Uterus (tissue), 4 donors: ENCODE measurements around the gene PCDHGA6. TPM values are rescaled to one million over a fixed set of nuclear protein-coding genes. Genes with fewer than 3 reads are reported as not detected.

ENCODE experiments used
- DNase-seq, 2 donors: peaks; one replicate each; pipeline ENCODE4 v3.0.0-alpha.2; 2019 to 2020
- H3K27ac ChIP-seq, 2 donors: fragments of 200-600 bp; sonication (generic); 1 replicate in 1 of 2; 2 replicates in 1 of 2; pipeline ENCODE4 v1.5.1; 2016 to 2018
- H3K27me3 ChIP-seq, 2 donors: fragments of 200-600 bp; sonication (generic); one replicate each; pipeline ENCODE4 v1.5.1; 2018 to 2019; ENCODE audit warnings: control low read depth in 1 of 2
- H3K36me3 ChIP-seq, 2 donors: fragments of 200-600 bp; sonication (generic); one replicate each; pipeline ENCODE4 v1.5.1; 2019; ENCODE audit warnings: control low read depth in 1 of 2
- H3K4me1 ChIP-seq, 2 donors: fragments of 200-600 bp; sonication (generic); one replicate each; pipeline ENCODE4 v1.5.1; 2018 to 2019; ENCODE audit warnings: control low read depth in 1 of 2
- H3K4me3 ChIP-seq, 2 donors: fragments of 200-600 bp; sonication (generic); 1 replicate in 1 of 2; 2 replicates in 1 of 2; pipeline ENCODE4 v1.5.1; 2018 to 2019; ENCODE audit warnings: mild to moderate bottlenecking in 1 of 2
- H3K9me3 ChIP-seq, 2 donors: fragments of 200-600 bp; sonication (generic); one replicate each; pipeline ENCODE4 v1.5.1; 2019; ENCODE audit warnings: control low read depth in 1 of 2
- CTCF ChIP-seq, 4 experiments: fragments of 200-600 bp in 2 of 4; fragments of 450-650 bp in 2 of 4; sonication (generic) in 2 of 4; IDR thresholded peaks; one replicate each; pipeline ENCODE4 v1.5.1; 2016 to 2019; ENCODE audit warnings: antibody characterized with exemption in 4 of 4, mild to moderate bottlenecking in 2 of 4, moderate library complexity in 1 of 4
- POLR2A ChIP-seq, 2 donors: fragments of 450-650 bp; IDR thresholded peaks; one replicate each; pipeline ENCODE4 v1.6.1; 2016; ENCODE audit warnings: antibody characterized with exemption in 2 of 2, mild to moderate bottlenecking in 1 of 2, moderate library complexity in 1 of 2
- intact Hi-C: fragments of 100-400 bp; cut with DNase I; formaldehyde crosslinking; loops from one replicate; pipeline ENCODE4 v1.15.1; 2023; ENCODE audit warnings: low total_unique reads
- total RNA-seq, 4 donors: library from RNA; depleted of rRNA in 3 of 4; stranded (reverse); fragments of >200 nt in 3 of 4; gene quantifications; one replicate each; pipeline versions ENCODE4 v1.1.0 to v1.2.4, GENCODE V29; 2014 to 2023
- donor health status: DM: yes; HTN: yes; CAD: no.

Gene PCDHGA6
- total RNA-seq, 4 donors from 2014 or later: 4.4 to 16.6 (median 14.3) TPM

- no peaks in the 10 kb centered on the region for H3K4me1 ChIP-seq
- H3K9me3 ChIP-seq: peaks cover 0 to 80% of the 10 kb centered on the region in 2 donors
- no peak overlapping the region for H3K4me3 ChIP-seq
- intact Hi-C loops: no loop called here
- TF ChIP-seq POLR2A (IDR thresholded peaks at IDR 0.05): no peak
- TF ChIP-seq CTCF (IDR thresholded peaks at IDR 0.05): no peak
- H3K36me3 ChIP-seq: no peaks in the 10 kb centered on the region
- H3K27me3 ChIP-seq: no peaks in the 10 kb centered on the region
- DNase-seq: no peak
- H3K27ac ChIP-seq: no peak overlapping the region
These were observed 18.1 kb upstream of the PCDHGA6 start for GRCh38 chr5:141355641-141356040.

GRCh38 chr5:141356133-141356532 is 17.6 kb upstream of the PCDHGA6 start:
- H3K27me3 ChIP-seq: no peaks in the 10 kb centered on the region
- no peak overlapping the region for H3K27ac ChIP-seq
- H3K4me1 ChIP-seq: no peaks in the 10 kb centered on the region
- no peaks in the 10 kb centered on the region for H3K36me3 ChIP-seq
- intact Hi-C loops: no loop called here
- no peak overlapping the region for H3K4me3 ChIP-seq
- no peak for DNase-seq
- peaks cover 0 to 80% of the 10 kb centered on the region in 2 donors for H3K9me3 ChIP-seq
- TF ChIP-seq CTCF (IDR thresholded peaks at IDR 0.05) (no peak), POLR2A (IDR thresholded peaks at IDR 0.05) (no peak)

- no peaks in the 10 kb centered on the region for H3K4me1 ChIP-seq
- TF ChIP-seq CTCF (IDR thresholded peaks at IDR 0.05): no peak
- TF ChIP-seq POLR2A (IDR thresholded peaks at IDR 0.05): no peak
- no peak overlapping the region for H3K27ac ChIP-seq
- no peaks in the 10 kb centered on the region for H3K36me3 ChIP-seq
- intact Hi-C loops: no loop called here
- no peaks in the 10 kb centered on the region for H3K27me3 ChIP-seq
- peaks cover 0 to 79% of the 10 kb centered on the region in 2 donors for H3K9me3 ChIP-seq
- DNase-seq: no peak
- no peak overlapping the region for H3K4me3 ChIP-seq
These were observed 16.7 kb upstream of the PCDHGA6 start for GRCh38 chr5:141356950-141357349.

- Histone ChIP-seq H3K36me3 (no peaks in the 10 kb centered on the region), H3K4me3 (peak within 1 kb of the TSS in 1 of 2 donors; percentile 1), H3K9me3 (peaks cover 0 to 88% of the 10 kb centered on the region in 2 donors), H3K27me3 (no peaks in the 10 kb centered on the region), H3K27ac (no peak within 1 kb of the TSS), H3K4me1 (no peaks in the 10 kb centered on the region)
- no peak for DNase-seq
- intact Hi-C loops: no loop called here
- TF ChIP-seq POLR2A (IDR thresholded peaks at IDR 0.05) (no peak), CTCF (IDR thresholded peaks at IDR 0.05) (peak in 1 of 4 experiments; percentile 17)
These were observed 13.8 kb upstream of the PCDHGA6 start, which contains the start of gene PCDHGB2 for GRCh38 chr5:141359790-141360426. Gene PCDHGB2 (plus strand): TSS chr5:141359994. CDS start chr5:141360136, 142 bp downstream.

- Histone ChIP-seq H3K36me3 (no peaks in the 10 kb centered on the region), H3K4me1 (no peaks in the 10 kb centered on the region), H3K27ac (no peak overlapping the region), H3K4me3 (no peak overlapping the region), H3K27me3 (no peaks in the 10 kb centered on the region), H3K9me3 (peaks cover 0 to 89% of the 10 kb centered on the region in 2 donors)
- TF ChIP-seq CTCF (IDR thresholded peaks at IDR 0.05) (no peak), POLR2A (IDR thresholded peaks at IDR 0.05) (no peak)
- no peak for DNase-seq
- intact Hi-C loops: no loop called here
These were observed 13.0 kb upstream of the PCDHGA6 start for GRCh38 chr5:141360685-141361084.
